NCI-H1417 (cell line): Measurements from ENCODE around the gene PAX5.

Experiments
- DNase-seq, 3 experiments: peaks; one replicate each; lab custom pipeline; 2025; lab: John Stamatoyannopoulos, UW

Gene PAX5

GRCh38 chr9:36987891-36988290 lies 46.2 kb downstream of the PAX5 start:
- no peak for DNase-seq

DNA sequence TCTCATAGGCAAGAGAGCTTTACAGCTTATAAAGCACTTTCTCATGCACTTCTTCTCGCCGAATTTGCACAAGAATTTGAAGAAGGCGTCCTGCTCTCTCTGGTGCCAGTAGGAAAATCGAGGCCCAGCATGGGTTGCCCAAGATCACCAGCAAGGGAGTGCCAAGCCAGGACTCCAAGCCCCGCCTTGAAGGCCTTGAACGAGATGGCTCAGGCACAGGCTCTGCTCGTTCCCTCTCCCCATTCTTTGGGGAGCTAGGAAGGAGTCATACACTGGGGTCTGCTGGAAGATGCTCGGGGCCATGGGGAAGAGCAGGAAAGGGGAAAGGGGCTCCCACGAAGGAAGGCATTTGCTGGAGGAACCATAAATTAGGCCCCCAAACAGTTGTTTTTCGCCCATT lies 46.7 kb downstream of the PAX5 start:
- no peak for DNase-seq

DNA sequence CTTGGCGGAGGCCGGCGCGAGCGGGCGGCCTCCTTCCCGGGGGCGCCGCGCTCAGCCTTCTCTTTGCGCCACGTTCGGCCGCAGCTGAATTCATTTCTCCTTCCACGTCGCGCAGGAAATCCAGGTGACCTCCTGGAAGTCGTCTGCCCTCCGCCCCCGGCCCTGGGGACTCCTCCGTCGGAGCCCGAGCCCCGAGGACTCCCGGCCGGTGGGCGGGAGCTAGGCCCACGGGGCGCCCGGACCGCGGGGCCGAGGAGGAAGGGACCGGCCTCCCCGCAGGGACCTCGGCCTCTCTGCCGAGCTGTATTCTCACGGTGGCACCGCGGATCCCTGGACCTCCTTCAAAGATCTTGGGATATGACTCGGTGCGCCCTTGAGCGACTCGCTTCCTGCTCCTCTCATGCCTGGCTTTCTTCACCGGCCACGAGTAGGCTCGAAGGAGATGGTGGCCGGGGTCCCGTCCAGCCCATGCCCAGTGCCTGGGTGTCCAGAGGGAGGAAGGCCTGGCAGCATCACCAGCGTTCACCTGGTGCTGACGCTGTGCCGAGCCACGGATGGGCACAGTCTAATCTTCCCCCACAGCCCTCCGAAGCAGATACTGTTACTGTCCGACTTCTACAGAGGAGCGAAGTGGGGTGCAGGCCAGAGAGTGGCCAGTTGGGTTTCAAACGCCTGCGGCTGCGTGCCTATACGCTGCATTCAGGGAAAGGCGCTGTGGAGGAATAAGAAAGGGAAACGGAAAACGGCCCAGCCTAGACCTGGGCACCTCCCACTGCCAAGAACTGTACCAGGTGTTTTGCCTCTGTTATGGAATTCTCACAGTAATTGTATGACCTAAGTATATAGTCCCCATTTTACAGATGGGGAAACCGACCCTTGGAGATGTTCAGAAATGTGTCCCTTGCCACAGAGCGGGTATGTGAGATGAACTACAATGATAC lies 47.3 kb downstream of the PAX5 start:
- DNase-seq = no peak

DNA sequence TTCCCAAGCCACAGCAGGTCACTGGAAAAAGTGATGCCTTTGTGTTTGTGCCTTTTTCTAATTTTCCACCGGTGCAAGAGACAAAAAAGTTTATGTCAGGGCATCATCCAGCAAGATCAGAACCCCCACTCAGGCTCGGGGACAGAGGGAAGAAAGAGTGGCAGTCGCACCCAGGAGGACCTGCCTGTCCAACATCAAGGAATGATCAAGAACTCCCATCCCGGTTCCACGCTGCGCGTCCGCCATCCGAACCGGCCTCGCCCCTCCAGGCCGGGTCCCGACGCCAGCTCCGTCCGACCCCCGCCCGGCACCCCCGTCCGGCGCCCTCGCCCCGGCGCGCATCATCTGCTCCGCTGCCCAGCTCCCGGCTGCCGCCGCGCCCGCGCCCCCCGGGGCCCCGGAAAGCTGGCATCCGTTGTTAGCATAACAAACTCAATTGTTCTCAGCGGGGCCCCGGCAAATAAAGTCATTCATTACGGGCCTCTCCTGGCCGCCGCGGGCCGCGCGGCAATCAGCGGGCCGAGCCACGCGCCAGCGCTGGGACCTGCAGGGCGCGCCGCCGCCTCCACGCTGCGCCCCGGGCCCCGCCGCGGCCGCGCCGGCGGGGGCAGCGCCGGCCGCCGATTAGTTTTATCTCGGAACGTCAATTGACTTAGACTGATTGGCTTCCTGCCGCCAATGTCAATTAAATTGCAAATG lies 48.1 kb downstream of the PAX5 start:
- peak in 2 of 3 experiments; percentile 58 to 69 for DNase-seq

DNA sequence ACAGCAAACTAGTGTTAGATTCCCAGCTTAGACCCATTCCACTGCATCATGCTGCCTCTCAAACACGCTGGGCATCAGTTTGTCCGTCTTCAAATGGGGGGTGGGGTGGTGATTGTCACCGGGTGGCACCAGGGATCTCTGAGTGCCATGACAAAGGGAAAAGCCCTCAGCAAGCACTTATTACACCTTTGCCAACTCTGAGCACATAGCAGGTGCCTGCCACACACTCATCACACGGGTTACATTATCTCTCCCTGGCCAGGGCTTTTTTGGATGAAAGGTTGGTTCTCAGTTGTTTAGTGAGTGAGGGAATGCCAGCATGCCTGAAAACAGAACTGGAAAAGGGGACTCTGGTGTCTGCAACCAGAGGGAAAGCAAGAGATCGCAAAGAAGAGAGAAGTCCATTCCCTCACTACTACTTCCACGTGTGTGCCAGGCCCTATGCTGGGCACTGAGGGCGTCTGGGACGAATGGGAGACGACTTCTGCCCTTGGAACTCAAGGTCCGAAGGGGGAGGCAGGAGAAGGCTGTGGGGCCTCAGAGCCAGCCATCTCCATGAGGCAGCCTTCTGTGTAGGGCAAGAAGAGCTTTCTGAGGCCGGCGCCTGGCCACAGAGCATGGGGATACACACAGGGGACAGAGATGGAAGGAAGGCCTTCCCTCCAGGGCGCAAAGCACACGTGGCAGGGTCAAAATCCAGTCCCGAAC lies 48.9 kb downstream of the PAX5 start:
- peak in 1 of 3 experiments; percentile 5 for DNase-seq

DNA sequence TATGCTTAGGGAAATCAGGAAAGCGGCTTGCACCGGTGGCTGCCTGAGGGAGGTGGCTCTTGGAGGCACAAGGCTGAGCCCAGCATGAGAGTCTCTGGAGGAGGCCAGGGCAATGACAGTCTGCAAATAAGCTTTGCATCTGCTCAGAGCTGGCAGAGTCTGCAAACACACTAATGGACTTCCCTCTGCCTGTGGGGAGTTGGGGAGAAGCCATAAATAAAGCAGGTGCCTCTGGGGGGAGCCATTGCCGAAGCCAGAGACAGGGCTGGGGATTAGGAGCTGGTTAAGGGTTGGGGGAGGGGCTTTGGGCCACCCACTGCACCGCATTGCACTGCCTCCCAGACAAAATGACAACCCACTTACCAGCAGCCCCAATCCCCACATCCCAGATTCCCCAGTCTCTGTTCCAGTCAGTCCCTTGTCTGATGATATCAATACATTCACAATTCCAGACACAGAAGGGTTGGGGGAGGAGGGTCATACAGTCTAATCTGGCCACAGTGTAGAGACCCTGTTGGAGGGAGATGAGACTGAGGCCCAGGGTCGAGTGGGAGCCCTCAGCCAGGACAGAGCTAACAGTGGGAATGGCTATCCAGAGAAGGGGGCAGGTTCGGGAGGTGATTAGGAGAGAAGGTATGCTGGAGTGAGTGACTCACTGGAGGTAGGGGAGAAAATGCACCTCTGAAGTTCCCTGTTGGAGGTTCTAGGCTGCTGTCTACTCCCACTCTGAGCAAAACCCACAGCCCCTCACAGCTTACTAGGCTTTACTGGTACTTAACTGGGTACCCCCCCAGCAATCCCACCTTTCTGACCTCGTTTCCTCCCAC lies 53.7 kb downstream of the PAX5 start:
- peak; percentile 11 to 61 (median 58) for DNase-seq

DNA sequence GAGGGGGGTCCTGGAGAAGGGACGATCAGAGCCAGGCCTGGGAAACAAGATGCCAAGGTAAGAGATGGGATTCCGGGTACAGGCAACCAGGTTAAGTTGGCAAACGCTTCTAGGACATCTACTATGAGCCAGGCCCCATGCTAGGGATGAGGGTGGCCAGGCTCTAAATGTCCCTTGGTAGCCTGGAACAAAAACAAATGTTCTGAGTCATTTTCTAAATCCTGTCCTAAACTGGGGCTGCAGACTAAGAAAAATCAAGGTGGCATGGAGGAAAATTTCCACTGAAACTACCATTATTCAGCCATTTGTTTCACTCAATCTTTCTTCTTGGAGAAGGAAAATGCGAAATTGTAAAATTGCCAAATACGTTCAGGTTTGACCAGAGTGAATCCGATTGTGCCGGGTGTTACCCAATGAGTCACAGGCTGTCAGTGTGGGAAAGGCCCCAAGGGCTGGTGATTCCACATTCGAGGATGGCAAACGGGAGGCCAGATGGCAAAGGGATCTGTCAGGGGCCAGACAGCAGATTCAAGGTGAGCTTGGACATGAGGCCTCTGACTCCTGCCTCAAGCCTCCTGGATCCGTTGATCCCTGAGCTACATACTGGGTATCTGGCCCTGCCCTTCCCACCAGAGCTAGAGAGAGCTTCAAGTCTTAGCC lies 57.6 kb downstream of the PAX5 start:
- no peak for DNase-seq

- no peak for DNase-seq
Measured at GRCh38 chr9:36974731-36975130, 59.3 kb downstream of the PAX5 start.

DNA sequence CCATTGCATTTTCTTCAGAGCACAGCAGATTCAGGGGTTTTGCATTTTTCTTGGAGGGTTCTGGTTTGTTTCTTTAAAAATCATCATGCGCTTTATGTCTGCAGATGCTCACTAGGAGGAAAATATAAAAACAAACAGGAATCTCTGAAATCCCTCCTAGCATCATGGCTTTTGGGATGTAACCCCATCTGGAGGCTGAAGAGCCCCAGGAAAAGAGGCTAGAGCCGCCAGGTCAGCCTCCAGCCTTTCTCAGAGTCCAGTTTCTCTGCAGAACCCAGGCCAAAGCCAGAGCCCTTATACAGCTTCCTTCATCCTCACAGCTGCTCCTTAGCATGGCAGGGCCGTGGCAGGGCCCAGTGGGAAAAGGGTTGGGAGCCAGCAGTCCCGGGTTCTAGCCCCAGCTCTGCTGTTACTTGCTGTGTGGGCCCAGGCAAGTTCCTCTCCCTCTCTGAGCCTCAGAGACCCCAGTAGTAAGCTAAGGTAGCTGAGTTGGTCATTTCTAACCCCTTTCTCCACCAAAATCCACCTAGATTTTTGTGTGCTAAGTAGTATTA lies 62.1 kb downstream of the PAX5 start:
- no peak for DNase-seq

DNA sequence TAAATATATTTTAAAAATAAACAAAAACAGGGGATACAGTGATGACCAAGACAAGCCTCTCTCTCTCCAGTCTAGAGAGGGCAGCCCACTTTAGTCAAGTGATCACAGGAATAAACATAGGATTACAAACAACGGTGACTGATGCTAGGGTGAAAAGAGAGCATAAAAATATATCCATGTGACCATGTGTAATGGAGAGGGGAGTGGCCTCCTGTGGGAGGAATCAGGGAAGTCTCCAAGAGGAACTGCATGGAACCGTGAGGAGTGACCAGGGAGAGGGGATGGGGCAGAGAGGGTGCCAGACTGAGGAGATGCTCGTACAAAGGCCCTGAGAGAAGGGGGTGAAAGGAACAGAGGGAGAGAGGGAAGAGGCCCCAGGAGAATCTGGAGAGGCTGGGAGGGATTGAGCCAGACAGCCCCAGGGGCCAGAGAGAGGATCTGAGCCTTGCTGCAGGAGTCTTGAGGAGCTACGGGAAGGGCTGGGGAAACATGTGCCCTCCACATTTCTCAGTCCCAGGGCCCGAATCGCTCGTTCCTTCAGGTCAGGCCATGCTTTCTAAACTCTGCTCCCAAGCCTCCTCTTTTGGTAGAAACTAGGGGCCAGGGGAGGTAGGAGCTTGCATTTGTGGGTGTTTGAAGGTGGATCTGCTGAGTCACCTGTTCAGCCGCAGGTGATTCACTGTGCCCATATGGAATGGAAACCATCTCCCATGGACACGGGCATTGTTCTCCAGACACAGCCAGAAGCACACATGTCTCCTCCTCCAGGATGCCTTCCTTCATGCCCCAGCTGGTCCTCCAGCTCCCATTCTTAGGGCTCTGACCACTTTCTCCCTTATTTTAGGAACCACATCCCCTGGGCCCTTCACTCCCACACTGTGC lies 63.8 kb downstream of the PAX5 start:
- DNase-seq = peak in 2 of 3 experiments; percentile 1 to 23

DNA sequence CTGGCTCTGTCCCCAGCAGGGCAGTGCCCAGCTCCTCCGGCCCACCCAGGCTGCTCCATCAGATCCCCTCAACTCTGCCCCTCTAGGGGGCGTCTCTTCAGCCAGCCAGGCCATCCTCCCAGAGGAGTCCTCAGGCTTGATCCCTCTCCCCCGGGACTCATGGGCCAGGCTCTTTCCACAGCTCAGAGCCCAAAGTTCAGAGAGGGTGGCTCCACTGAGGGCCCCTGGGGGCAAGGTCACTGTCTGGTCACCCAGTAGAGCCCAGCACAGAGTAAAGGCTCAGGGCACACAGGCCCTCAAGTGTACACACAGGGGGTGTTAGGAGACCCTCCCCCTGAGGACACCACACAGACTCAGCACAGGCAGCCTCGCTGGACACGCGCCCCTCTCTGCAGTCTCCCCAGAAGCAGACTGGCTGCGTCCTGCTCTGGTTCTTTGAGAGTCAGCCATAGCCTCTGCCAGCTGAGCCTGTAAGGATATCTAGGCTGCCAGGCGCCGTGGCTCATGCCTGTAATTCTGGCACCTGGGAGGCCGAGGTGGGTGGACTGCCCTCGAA lies 64.8 kb downstream of the PAX5 start:
- DNase-seq = no peak

DNA sequence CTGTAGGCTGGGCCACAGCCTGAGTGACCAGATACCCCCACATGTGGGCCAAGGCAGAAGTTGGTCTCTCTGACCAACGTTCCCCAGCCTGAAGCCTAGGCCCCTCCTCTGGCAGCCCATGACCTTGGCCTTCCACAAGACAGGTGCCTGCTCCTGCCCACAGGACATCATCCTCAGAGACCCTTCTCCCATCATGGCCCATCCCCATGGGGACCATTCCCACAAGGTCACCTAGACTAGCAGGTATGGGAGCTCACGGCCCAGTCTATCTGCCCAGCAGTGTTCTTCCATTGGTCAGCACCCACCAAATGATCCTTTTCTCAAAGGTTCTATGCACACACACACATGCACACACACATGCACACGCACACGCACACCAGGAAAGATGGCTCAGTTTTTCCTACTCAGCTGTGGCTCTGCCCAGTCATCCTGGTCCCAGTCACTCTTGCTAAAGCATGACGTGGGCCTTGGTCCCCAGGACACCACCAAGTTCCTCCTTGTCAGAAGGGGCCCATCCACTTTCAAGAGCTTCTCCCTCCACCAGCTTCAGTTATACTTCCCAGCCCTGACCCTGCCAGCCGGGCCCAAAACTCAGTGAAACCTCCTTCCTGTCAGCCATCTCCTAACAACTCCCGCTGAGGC lies 65.4 kb downstream of the PAX5 start:
- no peak for DNase-seq

DNA sequence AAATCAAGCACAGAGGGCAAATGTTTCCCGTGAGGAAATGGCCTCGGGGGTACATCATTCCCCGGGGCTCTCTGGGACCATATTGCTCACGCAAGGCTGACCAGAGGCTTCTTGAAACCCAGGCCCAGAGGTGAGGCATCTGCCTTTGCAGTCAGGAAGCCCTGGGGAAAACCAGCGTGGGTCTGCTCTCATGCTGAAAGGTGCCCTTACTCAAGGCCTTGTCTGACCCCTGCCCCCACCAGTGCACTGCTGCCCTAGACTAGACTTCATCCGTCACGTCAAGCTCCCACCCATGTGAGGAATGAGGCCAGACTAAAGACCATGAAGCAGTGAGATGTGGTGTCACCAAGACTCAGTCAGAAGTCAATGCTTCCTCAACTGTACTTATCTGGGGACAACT lies 66.1 kb downstream of the PAX5 start:
- no peak for DNase-seq

DNA sequence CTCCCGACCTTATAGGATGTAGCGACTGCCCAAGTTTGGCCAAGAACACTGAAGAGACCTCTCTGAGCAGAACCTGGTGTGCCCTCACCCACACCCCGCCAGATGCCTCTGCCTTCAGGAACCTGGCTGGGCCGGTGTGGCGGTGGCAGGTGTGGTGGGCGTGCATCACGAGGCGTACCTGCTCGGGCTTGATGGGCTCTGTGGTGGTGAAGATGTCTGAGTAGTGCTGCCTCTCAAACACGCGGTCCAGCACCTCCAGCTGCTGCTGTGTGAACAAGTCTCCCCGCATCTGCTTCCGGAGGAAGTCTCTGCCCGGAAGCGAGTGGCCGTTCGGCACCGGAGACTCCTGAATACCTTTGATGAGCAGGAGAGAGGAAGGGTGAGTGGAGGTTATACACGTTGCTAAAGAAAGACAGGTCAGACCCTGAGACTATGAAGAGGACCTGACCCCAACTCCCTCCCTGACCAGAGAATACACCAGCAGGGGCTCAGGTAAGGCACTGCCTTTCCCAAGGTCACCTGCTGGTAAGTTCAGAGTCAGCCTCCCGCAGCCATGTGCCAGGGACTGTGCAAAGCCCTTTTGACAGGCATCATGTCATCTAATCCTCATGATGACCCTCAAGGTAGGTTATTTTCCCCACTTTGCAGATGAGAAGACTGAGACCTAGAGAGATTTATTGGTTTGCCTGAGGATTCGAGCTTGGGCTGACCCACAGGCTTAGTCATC lies 67.5 kb downstream of the PAX5 start:
- no peak for DNase-seq

- DNase-seq = no peak
Measured at GRCh38 chr9:36964791-36965190, 69.3 kb downstream of the PAX5 start.

GRCh38 chr9:36963346-36963745 lies 70.7 kb downstream of the PAX5 start:
- DNase-seq = no peak

- no peak for DNase-seq
Measured at GRCh38 chr9:36962691-36963090, 71.4 kb downstream of the PAX5 start.
